GM18526 (cell line): Measurements from ENCODE around the gene DCAF5.

ENCODE experiments used
- POLR2A ChIP-seq: IDR thresholded peaks from 3 replicates; pipeline ENCODE4 v1.6.1; 2011; ENCODE audit not compliant: insufficient read length; ENCODE audit errors: extremely low read depth

Gene DCAF5

DNA sequence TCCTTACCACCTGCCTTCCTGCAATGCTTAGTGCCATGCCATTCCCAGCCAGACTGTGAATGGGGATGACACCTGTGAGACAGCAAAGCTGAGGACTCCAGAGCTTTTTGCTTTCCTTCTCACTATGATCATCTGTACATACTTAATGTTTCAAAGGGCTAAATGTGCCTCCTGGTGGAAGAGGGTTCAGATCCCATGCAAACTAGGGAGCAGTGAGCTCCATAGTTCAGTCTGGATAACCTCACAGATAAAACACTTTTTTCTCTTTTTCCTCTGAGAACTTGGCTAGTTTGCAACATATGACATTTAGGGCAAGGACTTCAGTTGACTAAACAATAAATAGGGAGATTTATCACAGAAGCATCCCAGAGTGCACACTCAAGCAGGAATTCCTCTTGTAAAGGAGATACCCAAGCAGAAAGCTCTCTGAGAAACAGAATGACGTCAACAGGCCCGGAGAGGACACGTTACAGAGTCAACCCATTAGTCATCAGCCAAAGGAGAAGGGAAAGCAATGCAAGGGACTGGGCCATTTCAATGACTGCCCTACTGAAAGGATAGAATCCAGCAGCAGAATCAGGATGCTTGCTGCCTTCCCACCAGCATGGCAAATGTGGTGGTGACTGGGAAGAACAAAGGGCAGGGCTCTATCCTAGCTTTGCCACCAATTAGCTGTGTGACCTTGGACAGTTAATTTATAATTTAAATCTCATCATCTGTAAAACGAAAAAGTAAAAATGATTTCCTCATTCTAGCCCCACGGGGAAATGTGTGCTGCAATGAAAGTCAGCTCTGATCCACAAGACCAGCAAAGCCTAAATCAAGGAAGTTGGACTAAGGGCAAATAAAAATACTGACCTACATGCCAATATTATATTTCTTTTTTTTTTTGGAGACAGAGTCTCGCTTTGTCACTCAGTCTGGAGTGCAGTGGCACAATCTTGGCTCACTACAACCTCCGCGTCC is 93.0 kb downstream of the DCAF5 start:
- TF ChIP-seq POLR2A, result no peak

DNA sequence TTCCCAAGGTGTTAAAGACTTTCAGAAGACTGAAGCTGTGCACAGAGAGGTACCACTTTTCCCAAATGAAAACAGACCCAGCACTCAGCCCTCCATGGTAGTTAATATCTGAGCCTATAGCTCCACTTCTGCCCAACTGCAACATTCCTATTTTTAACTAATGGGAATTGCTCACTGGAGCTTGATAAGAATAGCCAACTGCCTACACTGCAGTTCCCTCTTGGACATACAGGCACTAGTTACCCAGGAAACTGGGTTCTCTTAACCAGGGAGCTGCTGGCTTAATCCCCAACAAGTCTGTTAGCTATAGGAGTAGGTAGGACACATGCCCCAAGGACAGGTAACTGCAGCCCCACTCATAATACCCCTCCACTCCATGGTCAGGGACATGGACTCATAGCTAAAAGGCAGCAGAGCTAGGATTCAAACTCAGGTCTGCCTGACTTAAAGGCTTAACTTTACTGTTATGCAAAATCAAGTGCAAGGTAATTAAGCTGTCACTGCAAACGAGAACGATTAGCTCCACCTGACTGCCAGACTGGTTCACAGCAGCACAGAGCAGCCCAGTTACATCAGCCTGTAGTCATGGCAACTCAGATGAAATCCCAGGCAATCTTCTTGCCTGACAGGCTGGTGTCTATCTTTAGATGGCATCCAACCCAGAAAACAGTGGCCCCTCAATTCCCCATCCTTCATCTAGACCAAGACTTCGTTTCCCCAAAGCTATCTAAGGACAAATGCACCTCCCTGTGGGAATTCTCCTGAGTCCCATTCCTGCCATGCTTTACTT is 96.7 kb downstream of the DCAF5 start:
- no peak for TF ChIP-seq POLR2A

- no peak for TF ChIP-seq POLR2A
Measured at GRCh38 chr14:69055125-69055524, 97.8 kb downstream of the DCAF5 start.

DNA sequence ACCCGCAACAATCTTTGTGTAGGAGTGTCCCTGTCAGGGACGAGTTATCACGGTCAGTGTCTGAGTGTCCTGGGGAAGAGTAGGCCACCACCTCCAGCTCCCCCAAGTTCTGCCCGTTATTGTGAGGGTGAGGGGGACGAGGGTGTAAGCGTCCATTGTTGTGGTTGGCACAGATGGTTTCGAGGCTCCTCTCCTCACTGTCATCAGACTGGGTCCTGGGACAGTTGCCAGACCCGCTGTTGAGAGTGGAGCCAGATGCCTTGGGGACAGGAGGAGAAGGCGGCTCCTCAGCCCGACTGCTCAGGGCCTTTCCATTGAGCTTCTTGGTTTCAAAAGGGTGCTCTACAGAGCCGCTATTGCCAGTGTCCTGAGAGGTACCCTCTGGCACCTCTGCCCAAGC is 98.9 kb downstream of the DCAF5 start:
- no peak for TF ChIP-seq POLR2A

DNA sequence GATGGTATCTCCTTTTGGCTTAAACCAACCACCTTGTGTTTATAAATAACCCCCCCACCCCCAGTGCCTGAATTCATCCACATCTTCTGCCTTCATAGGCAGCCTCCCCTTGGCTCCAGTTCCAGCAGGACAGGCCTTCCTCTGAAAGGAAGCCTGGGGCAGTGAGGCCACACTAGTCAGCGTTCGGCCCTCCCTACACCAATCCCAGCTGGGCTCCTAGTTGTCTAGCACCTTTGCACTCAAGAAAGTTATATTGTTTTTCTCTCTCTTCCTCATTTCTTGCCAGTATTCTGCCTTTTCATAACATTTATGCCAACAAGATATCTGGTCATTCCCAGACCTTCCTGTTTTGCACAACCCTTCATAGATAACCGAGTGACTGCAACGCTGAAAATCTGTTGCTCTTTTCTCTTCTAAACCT is 100.7 kb downstream of the DCAF5 start:
- no peak for TF ChIP-seq POLR2A

DNA sequence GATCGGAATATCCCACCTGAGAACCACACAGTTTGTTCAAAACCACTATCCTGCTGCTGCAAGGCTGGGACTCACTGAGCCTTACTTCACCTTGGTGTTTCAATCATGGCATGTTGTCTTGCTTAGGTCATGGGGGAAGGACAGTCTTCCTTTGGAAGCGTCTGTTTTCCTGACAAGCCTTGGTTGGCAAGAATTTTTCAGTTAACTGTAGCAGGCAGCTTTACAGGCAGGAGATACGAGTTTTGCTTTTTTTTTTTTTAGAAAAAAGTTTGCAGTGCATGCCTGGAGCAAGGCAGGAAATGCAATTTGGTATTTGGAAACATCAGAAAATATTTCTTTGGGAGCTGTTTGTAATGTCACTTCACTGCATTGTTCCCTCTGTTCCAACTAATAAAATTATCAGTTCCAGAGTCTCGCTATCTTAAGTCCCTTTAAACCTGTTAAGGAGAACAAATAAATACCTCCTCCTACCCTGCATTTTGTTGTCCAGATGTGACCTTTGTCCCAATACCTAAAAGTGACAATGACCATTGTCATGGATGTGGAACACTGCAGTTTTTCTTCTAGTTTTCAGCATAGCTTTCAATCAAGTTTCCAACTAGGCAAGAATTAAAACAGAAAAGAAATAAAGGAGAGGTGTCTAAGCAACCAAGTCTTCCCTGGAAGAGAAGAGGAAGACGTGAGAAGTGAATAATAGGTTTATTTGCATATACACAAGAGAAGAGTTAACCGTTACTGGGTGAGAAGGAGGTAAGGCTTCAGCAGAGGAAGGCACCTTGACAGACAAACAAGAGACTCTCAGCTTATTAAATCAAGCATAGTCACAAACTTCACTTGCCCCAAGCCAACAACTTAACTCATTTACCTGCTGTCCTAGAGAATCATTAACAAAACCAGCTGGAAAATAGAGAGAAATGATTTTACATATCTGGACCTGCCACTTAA is 102.4 kb downstream of the DCAF5 start:
- no peak for TF ChIP-seq POLR2A

DNA sequence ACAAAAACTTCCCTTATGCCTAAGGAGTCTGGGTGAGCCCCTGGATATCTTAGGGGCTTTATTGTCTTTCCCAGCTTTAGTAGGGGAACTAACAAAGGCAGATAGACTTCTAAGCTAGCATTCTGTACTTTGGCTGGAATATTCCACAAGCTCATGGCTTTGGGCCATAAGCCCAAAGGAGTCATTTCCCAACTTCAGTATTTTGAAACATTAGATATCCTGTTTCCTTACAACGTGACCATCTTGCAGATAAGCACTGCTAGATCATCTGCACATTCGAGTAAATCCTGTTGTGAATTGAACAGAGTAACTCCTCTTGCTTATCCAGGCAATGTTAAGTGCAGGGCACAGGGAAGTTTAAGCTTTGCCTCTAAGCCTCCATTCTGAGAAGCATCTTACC is 103.2 kb downstream of the DCAF5 start:
- no peak for TF ChIP-seq POLR2A

GRCh38 chr14:69048456-69048855 is 104.5 kb downstream of the DCAF5 start:
- TF ChIP-seq POLR2A, result no peak

- TF ChIP-seq POLR2A, result no peak
Measured at GRCh38 chr14:69047255-69047654, 105.7 kb downstream of the DCAF5 start.

DNA sequence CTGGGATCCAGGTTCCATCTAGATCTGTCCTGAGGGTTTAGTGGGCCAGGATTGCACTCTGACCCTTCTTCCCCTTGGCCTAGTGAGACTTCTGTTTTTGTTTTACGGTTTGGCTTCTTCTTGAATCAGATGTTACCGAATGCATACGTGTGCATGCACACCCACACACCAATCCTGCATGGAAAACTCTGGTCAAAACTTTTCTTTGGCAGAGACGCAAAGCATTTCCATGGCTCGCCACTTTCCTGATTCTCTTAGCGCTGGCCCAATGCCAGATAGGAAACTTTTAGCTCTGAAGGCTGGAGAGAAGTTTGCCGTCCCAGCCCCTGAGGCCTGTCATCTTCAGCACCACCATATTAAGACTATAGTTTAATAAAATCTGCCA is 106.5 kb downstream of the DCAF5 start:
- no peak for TF ChIP-seq POLR2A

- TF ChIP-seq POLR2A, result no peak
Measured at GRCh38 chr14:69045857-69046475, 107.0 kb downstream of the DCAF5 start.

DNA sequence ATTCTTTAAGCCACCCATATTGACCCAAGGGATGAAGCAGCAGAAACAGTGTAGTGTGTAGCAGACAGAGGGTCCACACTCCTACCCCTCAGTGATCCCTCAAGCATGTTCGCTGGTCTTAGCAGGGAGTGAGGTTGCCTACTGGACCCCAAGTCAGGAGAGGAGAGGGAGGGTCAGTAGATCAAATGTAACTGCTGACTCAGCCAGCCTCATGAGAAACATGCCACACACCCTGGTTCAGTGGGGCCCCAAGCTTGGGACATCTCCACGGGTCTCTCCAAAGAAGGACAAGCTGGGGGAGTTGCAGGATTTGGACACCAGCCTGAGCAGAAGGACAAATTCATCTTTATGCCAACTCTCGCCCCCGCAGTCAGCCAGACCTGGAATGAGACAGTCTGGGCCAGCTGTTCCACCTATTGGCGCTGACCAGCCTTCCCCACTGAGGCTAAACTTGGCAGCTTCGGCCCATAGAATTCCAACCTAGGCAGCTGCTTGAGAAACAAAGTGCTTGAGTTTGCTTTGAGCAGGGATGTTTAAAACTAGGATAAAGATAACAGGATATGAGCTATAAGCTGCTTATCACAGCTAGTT is 107.9 kb downstream of the DCAF5 start:
- no peak for TF ChIP-seq POLR2A

DNA sequence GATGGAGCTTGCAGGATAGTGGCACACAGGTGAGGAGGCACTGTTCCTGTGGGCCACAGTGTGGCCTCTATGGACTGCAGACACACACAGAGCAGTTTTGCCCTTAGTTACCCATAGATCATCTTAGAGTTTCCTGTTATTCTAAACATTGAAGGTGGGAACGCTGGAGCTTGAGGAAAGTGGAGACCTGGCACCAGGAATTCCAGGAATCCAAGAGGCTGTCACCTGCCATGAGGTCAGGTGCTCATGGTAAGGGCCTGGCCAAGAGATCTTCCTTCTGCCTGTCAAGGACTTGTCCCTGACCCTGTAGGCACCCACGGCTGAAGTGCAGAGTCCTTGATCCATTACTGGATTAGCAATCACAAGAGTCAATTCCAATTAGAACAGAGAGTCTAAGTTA is 108.6 kb downstream of the DCAF5 start:
- no peak for TF ChIP-seq POLR2A

- no peak for TF ChIP-seq POLR2A
Measured at GRCh38 chr14:69043596-69044260, 109.2 kb downstream of the DCAF5 start.
